ENCODE results near the gene CLHC1.

DNA sequence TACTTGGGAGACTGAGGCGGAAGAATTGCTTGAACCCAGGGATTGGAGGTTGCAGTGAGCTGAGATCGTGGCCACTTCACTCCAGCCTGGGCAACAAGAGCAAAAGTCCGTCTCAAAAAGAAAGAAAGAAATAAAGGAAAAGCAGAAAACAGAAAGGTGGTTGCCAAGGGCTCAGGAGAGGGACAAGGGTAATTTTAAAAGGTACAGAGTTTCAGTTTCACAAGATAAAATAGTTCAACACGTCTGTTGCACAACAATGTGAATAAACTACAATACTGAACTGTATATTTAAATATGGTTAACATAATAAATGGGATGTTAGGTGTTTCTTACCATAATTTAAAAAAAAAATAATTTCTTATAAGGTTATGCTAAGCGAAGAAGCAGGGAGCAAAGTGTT, 13.3 kb upstream of the CLHC1 start:
- TF ChIP-seq, protein P1, sequence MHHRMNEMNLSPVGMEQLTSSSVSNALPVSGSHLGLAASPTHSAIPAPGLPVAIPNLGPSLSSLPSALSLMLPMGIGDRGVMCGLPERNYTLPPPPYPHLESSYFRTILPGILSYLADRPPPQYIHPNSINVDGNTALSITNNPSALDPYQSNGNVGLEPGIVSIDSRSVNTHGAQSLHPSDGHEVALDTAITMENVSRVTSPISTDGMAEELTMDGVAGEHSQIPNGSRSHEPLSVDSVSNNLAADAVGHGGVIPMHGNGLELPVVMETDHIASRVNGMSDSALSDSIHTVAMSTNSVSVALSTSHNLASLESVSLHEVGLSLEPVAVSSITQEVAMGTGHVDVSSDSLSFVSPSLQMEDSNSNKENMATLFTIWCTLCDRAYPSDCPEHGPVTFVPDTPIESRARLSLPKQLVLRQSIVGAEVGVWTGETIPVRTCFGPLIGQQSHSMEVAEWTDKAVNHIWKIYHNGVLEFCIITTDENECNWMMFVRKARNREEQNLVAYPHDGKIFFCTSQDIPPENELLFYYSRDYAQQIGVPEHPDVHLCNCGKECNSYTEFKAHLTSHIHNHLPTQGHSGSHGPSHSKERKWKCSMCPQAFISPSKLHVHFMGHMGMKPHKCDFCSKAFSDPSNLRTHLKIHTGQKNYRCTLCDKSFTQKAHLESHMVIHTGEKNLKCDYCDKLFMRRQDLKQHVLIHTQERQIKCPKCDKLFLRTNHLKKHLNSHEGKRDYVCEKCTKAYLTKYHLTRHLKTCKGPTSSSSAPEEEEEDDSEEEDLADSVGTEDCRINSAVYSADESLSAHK (tag by site-specific recombination; IDR thresholded peaks at IDR 0.05) = no peak
- TF ChIP-seq SP2 (tag by site-specific recombination; IDR thresholded peaks at IDR 0.05) (no peak), KLF16 (tag by site-specific recombination; IDR thresholded peaks at IDR 0.05) (no peak), YY1 (tag by site-specific recombination; IDR thresholded peaks at IDR 0.05) (no peak), ZNF211 (tag by site-specific recombination; IDR thresholded peaks at IDR 0.05; ENCODE audit: low read depth) (no peak)
- TF ChIP-seq, protein P2, sequence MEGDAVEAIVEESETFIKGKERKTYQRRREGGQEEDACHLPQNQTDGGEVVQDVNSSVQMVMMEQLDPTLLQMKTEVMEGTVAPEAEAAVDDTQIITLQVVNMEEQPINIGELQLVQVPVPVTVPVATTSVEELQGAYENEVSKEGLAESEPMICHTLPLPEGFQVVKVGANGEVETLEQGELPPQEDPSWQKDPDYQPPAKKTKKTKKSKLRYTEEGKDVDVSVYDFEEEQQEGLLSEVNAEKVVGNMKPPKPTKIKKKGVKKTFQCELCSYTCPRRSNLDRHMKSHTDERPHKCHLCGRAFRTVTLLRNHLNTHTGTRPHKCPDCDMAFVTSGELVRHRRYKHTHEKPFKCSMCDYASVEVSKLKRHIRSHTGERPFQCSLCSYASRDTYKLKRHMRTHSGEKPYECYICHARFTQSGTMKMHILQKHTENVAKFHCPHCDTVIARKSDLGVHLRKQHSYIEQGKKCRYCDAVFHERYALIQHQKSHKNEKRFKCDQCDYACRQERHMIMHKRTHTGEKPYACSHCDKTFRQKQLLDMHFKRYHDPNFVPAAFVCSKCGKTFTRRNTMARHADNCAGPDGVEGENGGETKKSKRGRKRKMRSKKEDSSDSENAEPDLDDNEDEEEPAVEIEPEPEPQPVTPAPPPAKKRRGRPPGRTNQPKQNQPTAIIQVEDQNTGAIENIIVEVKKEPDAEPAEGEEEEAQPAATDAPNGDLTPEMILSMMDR (tag by site-specific recombination; IDR thresholded peaks at IDR 0.05) = no peak
- TF ChIP-seq, protein P3, sequence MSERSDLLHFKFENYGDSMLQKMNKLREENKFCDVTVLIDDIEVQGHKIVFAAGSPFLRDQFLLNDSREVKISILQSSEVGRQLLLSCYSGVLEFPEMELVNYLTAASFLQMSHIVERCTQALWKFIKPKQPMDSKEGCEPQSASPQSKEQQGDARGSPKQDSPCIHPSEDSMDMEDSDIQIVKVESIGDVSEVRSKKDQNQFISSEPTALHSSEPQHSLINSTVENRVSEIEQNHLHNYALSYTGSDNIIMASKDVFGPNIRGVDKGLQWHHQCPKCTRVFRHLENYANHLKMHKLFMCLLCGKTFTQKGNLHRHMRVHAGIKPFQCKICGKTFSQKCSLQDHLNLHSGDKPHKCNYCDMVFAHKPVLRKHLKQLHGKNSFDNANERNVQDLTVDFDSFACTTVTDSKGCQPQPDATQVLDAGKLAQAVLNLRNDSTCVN (tag by site-specific recombination; optimal IDR thresholded peaks at IDR 0.05) = no peak
- TF ChIP-seq, protein P4, sequence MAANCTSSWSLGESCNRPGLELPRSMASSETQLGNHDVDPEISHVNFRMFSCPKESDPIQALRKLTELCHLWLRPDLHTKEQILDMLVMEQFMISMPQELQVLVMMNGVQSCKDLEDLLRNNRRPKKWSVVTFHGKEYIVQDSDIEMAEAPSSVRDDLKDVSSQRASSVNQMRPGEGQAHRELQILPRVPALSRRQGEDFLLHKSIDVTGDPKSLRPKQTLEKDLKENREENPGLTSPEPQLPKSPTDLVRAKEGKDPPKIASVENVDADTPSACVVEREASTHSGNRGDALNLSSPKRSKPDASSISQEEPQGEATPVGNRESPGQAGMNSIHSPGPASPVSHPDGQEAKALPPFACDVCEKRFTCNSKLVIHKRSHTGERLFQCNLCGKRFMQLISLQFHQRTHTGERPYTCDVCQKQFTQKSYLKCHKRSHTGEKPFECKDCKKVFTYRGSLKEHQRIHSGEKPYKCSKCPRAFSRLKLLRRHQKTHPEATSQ (tag by site-specific recombination; IDR thresholded peaks at IDR 0.05) = no peak

Data from HEK293 (cell line).